ENCODE measurements around the gene UBE2U. TPM values are rescaled to one million over a fixed set of nuclear protein-coding genes. Genes with fewer than 3 reads are reported as not detected.
"Not testable (repeated sequence)": the region's sequence is repeated elsewhere in the genome, so short reads cannot be mapped to it uniquely, and the experiment has no call there.

UBE2U gene
- polyA plus RNA-seq, 1 experiment, result not detected

- no peaks in the 10 kb centered on the region for H3K9me3 ChIP-seq (ENCODE audit: control insufficient read depth, insufficient read depth, low read length)
- H3K4me3 ChIP-seq (ENCODE audit: low read depth, low read length), result no peak overlapping the region
- H3K27ac ChIP-seq (ENCODE audit: low read depth, low read length), result no peak overlapping the region
- TF ChIP-seq, protein P1, sequence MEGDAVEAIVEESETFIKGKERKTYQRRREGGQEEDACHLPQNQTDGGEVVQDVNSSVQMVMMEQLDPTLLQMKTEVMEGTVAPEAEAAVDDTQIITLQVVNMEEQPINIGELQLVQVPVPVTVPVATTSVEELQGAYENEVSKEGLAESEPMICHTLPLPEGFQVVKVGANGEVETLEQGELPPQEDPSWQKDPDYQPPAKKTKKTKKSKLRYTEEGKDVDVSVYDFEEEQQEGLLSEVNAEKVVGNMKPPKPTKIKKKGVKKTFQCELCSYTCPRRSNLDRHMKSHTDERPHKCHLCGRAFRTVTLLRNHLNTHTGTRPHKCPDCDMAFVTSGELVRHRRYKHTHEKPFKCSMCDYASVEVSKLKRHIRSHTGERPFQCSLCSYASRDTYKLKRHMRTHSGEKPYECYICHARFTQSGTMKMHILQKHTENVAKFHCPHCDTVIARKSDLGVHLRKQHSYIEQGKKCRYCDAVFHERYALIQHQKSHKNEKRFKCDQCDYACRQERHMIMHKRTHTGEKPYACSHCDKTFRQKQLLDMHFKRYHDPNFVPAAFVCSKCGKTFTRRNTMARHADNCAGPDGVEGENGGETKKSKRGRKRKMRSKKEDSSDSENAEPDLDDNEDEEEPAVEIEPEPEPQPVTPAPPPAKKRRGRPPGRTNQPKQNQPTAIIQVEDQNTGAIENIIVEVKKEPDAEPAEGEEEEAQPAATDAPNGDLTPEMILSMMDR (IDR thresholded peaks at IDR 0.05; ENCODE audit: low read depth, low read length), result no peak
- H3K27me3 ChIP-seq (ENCODE audit: control insufficient read depth, insufficient read depth, low read length), result no peaks in the 10 kb centered on the region
- DNase-seq (ENCODE audit: low read depth, low spot score), result no peak
- ChIA-PET CTCF (interaction anchor here (0.6 kb wide), 1 partner anchor 38 kb away, joined by 4 read pairs; no protein-coding TSS in a partner anchor), POLR2A (no interaction called here)
Measured at GRCh38 chr1:64209221-64209620, 5.8 kb downstream of the UBE2U start.

DNA sequence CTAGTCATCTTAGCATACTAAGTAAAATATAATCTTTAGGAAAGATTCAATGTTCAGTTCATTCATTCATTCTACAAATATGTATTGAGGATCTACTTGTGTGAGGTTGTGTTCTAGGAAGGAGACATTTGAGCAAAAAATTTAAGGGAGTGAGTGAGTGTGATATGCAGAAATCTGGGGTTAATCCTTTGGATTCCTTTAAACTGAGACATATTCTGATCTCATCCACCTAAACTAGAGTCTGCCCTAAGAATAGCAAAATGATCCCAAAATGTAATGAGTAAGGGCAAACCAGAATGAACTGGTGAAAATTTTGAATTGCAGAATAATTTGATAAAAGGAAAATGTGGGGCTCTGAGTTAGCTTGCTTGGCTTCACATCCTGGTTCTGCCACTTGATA is 8.6 kb downstream of the UBE2U start:
- H3K27me3 ChIP-seq (ENCODE audit: control insufficient read depth, insufficient read depth, low read length), result no peaks in the 10 kb centered on the region
- peak; percentile 21 for DNase-seq (ENCODE audit: low read depth, low spot score)
- TF ChIP-seq, protein P1 (IDR thresholded peaks at IDR 0.05; ENCODE audit: low read depth, low read length), result no peak
- H3K27ac ChIP-seq (ENCODE audit: low read depth, low read length), result no peak overlapping the region
- H3K9me3 ChIP-seq (ENCODE audit: control insufficient read depth, insufficient read depth, low read length), result no peaks in the 10 kb centered on the region
- POLR2A ChIA-PET, result no interaction called here
- CTCF ChIA-PET, result interaction anchor here (2.2 kb wide), 1 partner anchor 35 kb away, joined by 5 read pairs; no protein-coding TSS in a partner anchor
- H3K4me3 ChIP-seq (ENCODE audit: low read depth, low read length), result no peak overlapping the region

DNA sequence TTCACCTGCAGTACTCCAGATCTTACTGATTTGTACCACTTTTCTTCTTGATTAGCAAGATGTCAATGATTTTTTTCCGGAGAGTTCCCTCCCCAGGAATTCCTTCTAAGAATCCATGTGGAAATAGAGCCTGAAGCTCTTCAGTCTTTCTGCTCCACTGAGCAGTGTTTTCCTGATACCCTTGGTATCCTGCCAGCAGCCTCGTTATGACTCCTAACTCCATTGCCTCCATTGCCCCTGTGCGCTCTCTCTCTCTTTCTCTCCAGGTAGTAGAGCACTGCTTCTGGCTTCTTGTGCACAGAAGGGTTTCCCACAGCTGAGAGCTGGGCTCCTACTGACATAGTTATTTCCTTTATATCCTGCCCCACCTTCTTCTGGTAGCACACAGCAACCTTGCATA is 12.2 kb downstream of the UBE2U start:
- no peak overlapping the region for H3K27ac ChIP-seq (ENCODE audit: low read depth, low read length)
- TF ChIP-seq, protein P1 (IDR thresholded peaks at IDR 0.05; ENCODE audit: low read depth, low read length), result no peak
- DNase-seq (ENCODE audit: low read depth, low spot score), result no peak

DNA sequence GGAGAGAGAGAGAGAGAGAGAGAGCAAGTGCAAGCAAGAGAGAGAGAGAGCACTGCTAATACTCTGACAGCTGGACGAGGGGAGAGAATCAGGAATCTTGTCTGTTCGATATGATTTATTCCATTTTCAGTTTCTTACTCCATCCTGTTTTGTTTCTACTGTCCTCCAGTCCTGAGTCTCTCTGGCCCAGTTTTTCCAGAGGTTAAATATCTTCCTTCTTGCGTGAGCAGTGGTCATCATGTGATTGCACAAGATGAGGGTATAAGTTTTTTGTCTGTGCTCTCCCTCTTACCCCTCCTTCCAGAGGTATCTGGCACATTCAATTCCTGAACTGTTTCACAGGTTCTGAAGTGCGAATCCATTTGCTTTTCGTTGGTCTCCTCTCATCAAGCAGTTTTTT is 16.8 kb downstream of the UBE2U start:
- no peak overlapping the region for H3K4me3 ChIP-seq (ENCODE audit: low read depth, low read length)
- no peak overlapping the region for H3K27ac ChIP-seq (ENCODE audit: low read depth, low read length)
- TF ChIP-seq, protein P1 (IDR thresholded peaks at IDR 0.05; ENCODE audit: low read depth, low read length), result no peak
- ChIA-PET POLR2A (no interaction called here), CTCF (no interaction called here)
- no peaks in the 10 kb centered on the region for H3K27me3 ChIP-seq (ENCODE audit: control insufficient read depth, insufficient read depth, low read length)
- H3K9me3 ChIP-seq (ENCODE audit: control insufficient read depth, insufficient read depth, low read length), result no peaks in the 10 kb centered on the region
- DNase-seq (ENCODE audit: low read depth, low spot score), result no peak

More for the DNA sequence above, 12.2 kb downstream of the UBE2U start:
- CTCF ChIA-PET, result no interaction called here
- Histone ChIP-seq H3K4me3 (ENCODE audit: low read depth, low read length) (no peak overlapping the region), H3K27me3 (ENCODE audit: control insufficient read depth, insufficient read depth, low read length) (no peaks in the 10 kb centered on the region), H3K9me3 (ENCODE audit: control insufficient read depth, insufficient read depth, low read length) (no peaks in the 10 kb centered on the region)
- POLR2A ChIA-PET, result no interaction called here

- Histone ChIP-seq H3K27me3 (ENCODE audit: control insufficient read depth, insufficient read depth, low read length) (no peaks in the 10 kb centered on the region), H3K27ac (ENCODE audit: low read depth, low read length) (peak overlapping the region; percentile 69), H3K4me3 (ENCODE audit: low read depth, low read length) (no peak overlapping the region), H3K9me3 (ENCODE audit: control insufficient read depth, insufficient read depth, low read length) (no peaks in the 10 kb centered on the region)
- CTCF ChIA-PET, result interaction anchor here (1.0 kb wide), 1 partner anchor 60 kb away, joined by 4 read pairs; no protein-coding TSS in a partner anchor
- DNase-seq (ENCODE audit: low read depth, low spot score), result peak; percentile 57
- TF ChIP-seq, protein P1 (IDR thresholded peaks at IDR 0.05; ENCODE audit: low read depth, low read length), result no peak
- POLR2A ChIA-PET, result no interaction called here
Measured at GRCh38 chr1:64223329-64224151, 20.1 kb downstream of the UBE2U start.

- H3K27me3 ChIP-seq (ENCODE audit: control insufficient read depth, insufficient read depth, low read length); H3K27ac ChIP-seq (ENCODE audit: low read depth, low read length); H3K4me3 ChIP-seq (ENCODE audit: low read depth, low read length); CTCF ChIA-PET; DNase-seq (ENCODE audit: low read depth, low spot score); H3K9me3 ChIP-seq (ENCODE audit: control insufficient read depth, insufficient read depth, low read length); POLR2A ChIA-PET: not testable (repeated sequence)
Measured at GRCh38 chr1:64224236-64224635, 20.8 kb downstream of the UBE2U start.

Measured in AG04450 (cell line).